Panc1 (cell line): ENCODE results near the gene LMAN1L. TPM values are rescaled to one million over a fixed set of nuclear protein-coding genes. Genes with fewer than 3 reads are reported as not detected.

Experiments
- ATAC-seq: fragments of 200-7000 bp; cut with Tn5 transposase; 2 replicates; pipeline ENCODE4 v1.9.1; 2020; ENCODE audit warnings: mild to moderate bottlenecking, moderate library complexity
- BruUV-seq: library from RNA; stranded (reverse); fragments of 400-500 nt; replicated peaks from 2 replicates; lab custom pipeline; 2021; lab: Mats Ljungman, UMichigan
- CTCF ChIA-PET: fragments of 300-600 bp; sonication (Branson Sonifier 250); formaldehyde crosslinking; loops from one replicate; lab custom pipeline; 2022; ENCODE audit warnings: antibody characterized with exemption; lab: Charles Lee
- POLR2A ChIA-PET: fragments of 300-600 bp; sonication (Branson Sonifier 250); formaldehyde crosslinking; loops from one replicate; lab custom pipeline; 2022; ENCODE audit warnings: antibody characterized with exemption; lab: Charles Lee
- DNase-seq: peaks from one replicate; pipeline ENCODE4 v3.0.0-alpha.2; 2010; ENCODE audit warnings: low read depth, low spot score
- H3K27ac ChIP-seq: 2 replicates; pipeline ENCODE4 v1.5.1; 2011; ENCODE audit warnings: mild to moderate bottlenecking, low read length, inconsistent platforms
- H3K27me3 ChIP-seq: fragments of 200-500 bp; sonication (Bioruptor generic); 2 replicates; pipeline ENCODE4 v1.6.0; 2014; ENCODE audit warnings: low read length, inconsistent platforms; ENCODE audit not compliant: control insufficient read depth, insufficient read depth
- H3K36me3 ChIP-seq: fragments of 200-500 bp; sonication (Bioruptor generic); 2 replicates; pipeline ENCODE4 v1.5.1; 2014; ENCODE audit warnings: inconsistent platforms, mild to moderate bottlenecking, low read length, moderate library complexity; ENCODE audit not compliant: control insufficient read depth, insufficient read depth
- H3K4me1 ChIP-seq: 2 replicates; pipeline ENCODE4 v1.5.1; 2011; ENCODE audit warnings: inconsistent platforms, mild to moderate bottlenecking, low read length, moderate library complexity; ENCODE audit not compliant: control insufficient read depth, insufficient read depth
- H3K4me3 ChIP-seq, 2 experiments: 2 replicates each; pipeline ENCODE4 v1.5.1; 2011 to 2012; ENCODE audit warnings: low read depth in 2 of 2, low read length in 2 of 2, mild to moderate bottlenecking in 2 of 2, inconsistent platforms in 1 of 2, moderate library complexity in 1 of 2
- H3K9me3 ChIP-seq: fragments of 200-500 bp; sonication (Bioruptor generic); 2 replicates; pipeline ENCODE4 v1.5.1; 2014; ENCODE audit warnings: low read depth, mild to moderate bottlenecking, inconsistent platforms, low read length, moderate library complexity; ENCODE audit not compliant: control insufficient read depth, insufficient read depth
- CTCF ChIP-seq: fragments of 450-650 bp; IDR thresholded peaks from 2 replicates; pipeline ENCODE4 v1.5.1; 2017; ENCODE audit warnings: mild to moderate bottlenecking
- POLR2AphosphoS5 ChIP-seq: IDR thresholded peaks from 2 replicates; pipeline ENCODE4 v1.6.1; 2012; ENCODE audit warnings: mild to moderate bottlenecking, low read depth, low read length, moderate library complexity
- REST ChIP-seq, 2 experiments: IDR thresholded peaks; 2 replicates each; pipeline ENCODE4 v1.6.1; 2011 to 2012; ENCODE audit warnings: low read depth in 2 of 2, control low read depth in 1 of 2, low read length in 1 of 2, mild to moderate bottlenecking in 1 of 2, moderate library complexity in 1 of 2; ENCODE audit not compliant: insufficient read depth in 1 of 2
- SIN3A ChIP-seq: IDR thresholded peaks from 2 replicates; pipeline ENCODE4 v1.6.1; 2012; ENCODE audit warnings: low read depth, mild to moderate bottlenecking, low read length, moderate library complexity, borderline replicate concordance; ENCODE audit not compliant: insufficient read depth
- TCF7L2 ChIP-seq: IDR thresholded peaks from 2 replicates; pipeline ENCODE4 v1.6.1; 2011; ENCODE audit warnings: mild to moderate bottlenecking, low read depth, low read length, inconsistent platforms
- in situ Hi-C: cut with HindIII; loops from 2 replicates; pipeline ENCODE4 v1.10.0; 2016; ENCODE audit warnings: low sequenced_read_pairs, low pct_unique_long_range_greater_than_20kb
- intact Hi-C: fragments of 100-400 bp; cut with micrococcal nuclease; formaldehyde crosslinking; loops from one replicate; pipeline ENCODE4 v1.10.0; 2022; ENCODE audit not compliant: unreplicated experiment
- total RNA-seq: library from RNA; stranded (reverse); gene quantifications from one replicate; pipeline ENCODE4 v1.2.1, GENCODE V29; 2021; ENCODE audit not compliant: unreplicated experiment

LMAN1L gene
- total RNA-seq, 1 experiment from 2014 or later: not detected

GRCh38 chr15:74835312-74835823 lies 22.7 kb downstream of the LMAN1L start:
- H3K27ac ChIP-seq: no peak overlapping the region
- BruUV-seq: no TSS peak
- DNase-seq: no peak
- no peaks in the 10 kb centered on the region for H3K9me3 ChIP-seq
- intact Hi-C loops: loop anchor here (10.0 kb wide), 1 partner anchor 61 kb away; no protein-coding TSS in a partner anchor
- no peaks in the 10 kb centered on the region for H3K27me3 ChIP-seq
- ChIA-PET POLR2A (no interaction called here), CTCF (interaction anchor here (0.5 to 0.7 kb wide), 4 partner anchors 9 to 393 kb away, joined by 3 to 7 read pairs (median 3); partner anchors contain the start of gene RPP25)
- no peak overlapping the region for H3K4me3 ChIP-seq
- H3K36me3 ChIP-seq: no peaks in the 10 kb centered on the region; the same call in 1 of the 2 replicates
- ATAC-seq: peak; percentile 76
- no peaks in the 10 kb centered on the region; the same call in 1 of the 2 replicates for H3K4me1 ChIP-seq
- TF ChIP-seq REST (IDR thresholded peaks at IDR 0.05; ENCODE audit: insufficient read depth in 1 of 2, low read depth in 2 of 2, low read length in 1 of 2) (no peak), CTCF (peak; percentile 94), SIN3A (no peak), POLR2AphosphoS5 (no peak), TCF7L2 (no peak)
- in situ Hi-C loops: no loop called here

DNA sequence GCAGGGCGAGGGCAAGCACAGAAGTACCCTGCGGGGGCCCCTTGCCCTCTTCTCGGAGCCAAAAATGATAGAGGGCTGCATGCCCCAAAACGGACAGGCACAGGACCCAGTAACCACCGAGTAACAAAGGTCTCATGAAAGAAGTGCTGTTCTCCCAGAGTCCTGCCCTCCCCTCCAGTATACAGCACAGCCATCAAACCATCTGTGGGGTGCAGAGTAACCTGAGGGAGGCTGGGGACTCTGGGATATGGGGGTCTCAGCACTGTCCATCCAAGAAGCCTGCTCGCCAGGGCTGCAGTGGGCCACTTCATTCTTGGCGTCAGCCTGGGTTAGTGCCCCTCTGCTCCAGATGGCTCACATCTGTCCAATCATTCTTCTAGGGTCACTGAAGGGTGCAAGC lies 24.2 kb downstream of the LMAN1L start:
- no peak for DNase-seq
- in situ Hi-C loops (no loop called here), intact Hi-C loops (loop anchor here (10.0 kb wide), 1 partner anchor 62 kb away; no protein-coding TSS in a partner anchor)
- ChIA-PET POLR2A (no interaction called here), CTCF (interaction anchor here (0.7 kb wide), 1 partner anchor 64 kb away, joined by 3 read pairs; no protein-coding TSS in a partner anchor)
- no TSS peak for BruUV-seq
- Histone ChIP-seq H3K27me3 (no peaks in the 10 kb centered on the region), H3K9me3 (no peaks in the 10 kb centered on the region), H3K4me1 (peaks cover 8% of the 10 kb centered on the region), H3K27ac (no peak overlapping the region), H3K36me3 (no peaks in the 10 kb centered on the region; the same call in 1 of the 2 replicates), H3K4me3 (no peak overlapping the region)
- TF ChIP-seq TCF7L2 (no peak), SIN3A (no peak), POLR2AphosphoS5 (no peak)
- no peak for ATAC-seq
